ENCODE results near the gene PDZRN4. TPM values are rescaled to one million over a fixed set of nuclear protein-coding genes. Genes with fewer than 3 reads are reported as not detected.
"Not testable (repeated sequence)": the region's sequence is repeated elsewhere in the genome, so short reads cannot be mapped to it uniquely, and the experiment has no call there.

Gene PDZRN4
- total RNA-seq, 1 experiment from 2014 or later, result not detected

DNA sequence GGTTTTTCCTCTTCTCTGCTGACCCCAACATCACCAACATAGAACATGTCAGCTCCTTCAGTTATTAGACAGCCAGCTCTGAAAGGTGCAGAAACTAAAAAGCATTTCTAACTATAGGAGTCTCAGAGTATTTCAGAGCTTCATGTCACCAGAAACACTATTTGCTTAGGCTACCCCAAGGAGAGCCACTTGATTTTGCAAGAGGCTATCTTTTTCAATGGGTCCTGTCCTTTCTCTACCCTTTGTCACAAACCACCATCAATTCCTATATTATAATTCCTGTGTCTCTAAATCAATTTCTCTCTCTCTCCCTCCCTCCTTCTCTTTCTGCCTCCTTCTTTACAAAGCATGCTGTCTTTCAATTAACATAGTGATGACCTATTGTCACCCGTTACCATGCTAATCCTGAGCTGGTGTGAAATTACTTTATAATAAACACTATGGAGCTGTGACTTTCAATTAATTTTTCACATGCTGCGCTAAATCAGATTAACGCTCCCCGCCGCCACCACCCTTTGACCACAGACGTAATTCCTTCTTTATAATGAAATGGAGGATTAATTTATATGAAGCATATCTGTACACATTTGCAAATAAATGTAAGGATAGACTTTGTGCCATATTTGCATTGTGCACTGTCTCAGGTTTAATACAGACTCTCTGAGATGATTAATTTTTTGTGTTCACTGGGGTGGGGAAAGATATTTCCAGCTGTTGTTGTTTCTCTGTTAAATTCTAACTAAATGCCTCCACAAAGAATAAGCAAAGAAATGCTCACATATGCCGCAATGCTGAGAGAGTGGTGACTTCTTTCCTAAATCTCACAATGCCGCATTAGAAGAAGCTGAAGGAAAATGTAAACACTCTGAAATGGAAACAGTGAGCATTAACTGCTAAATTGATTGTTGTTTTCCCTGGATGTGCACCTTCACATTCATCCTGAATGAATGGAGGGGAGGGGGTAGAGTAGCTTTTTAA lies 418.6 kb downstream of the PDZRN4 start:
- intact Hi-C loops (cut with micrococcal nuclease; ENCODE audit: unreplicated experiment), result no loop called here

DNA sequence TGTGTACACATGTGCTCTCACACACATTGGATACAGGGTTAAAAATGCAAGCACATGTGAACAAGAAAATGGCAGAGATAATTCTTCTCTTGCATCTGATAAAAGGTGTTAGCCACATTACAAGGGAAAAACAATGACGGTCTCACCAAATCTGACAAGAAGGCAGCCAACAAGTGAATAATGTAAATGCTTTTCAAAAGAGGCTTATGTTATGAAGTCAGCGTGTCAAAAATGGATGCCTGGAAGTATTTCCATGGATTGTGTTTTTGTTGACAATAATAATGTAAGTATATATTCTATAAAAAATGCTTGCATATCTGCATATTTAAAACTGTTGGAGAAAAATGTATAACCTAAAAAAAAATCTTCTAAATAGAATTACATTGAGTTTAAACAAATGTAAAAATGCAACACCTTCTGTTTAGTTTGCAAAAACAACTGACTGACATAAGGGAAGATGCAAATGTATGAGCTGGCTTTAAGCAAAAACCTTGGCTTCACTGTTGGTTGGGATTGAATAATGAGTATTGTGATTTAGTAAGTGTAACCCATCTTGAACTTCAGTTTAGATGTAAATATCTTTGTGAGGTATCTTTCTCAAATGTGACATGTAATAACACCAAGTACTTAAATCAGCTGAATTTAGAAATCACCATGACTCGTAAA lies 424.9 kb downstream of the PDZRN4 start:
- Mint-ChIP-seq H3K36me3 (ENCODE audit: insufficient read depth, unreplicated experiment) (no peaks in the 10 kb centered on the region), H3K4me3 (ENCODE audit: low read depth, unreplicated experiment) (no peak overlapping the region), H3K27me3 (ENCODE audit: unreplicated experiment) (no peaks in the 10 kb centered on the region), H3K27ac (ENCODE audit: unreplicated experiment) (no peak overlapping the region), H3K4me1 (ENCODE audit: low read depth, unreplicated experiment) (no peaks in the 10 kb centered on the region), H3K9me3 (ENCODE audit: low read depth, unreplicated experiment) (peaks cover 5% of the 10 kb centered on the region)
- TF ChIP-seq, protein P1, sequence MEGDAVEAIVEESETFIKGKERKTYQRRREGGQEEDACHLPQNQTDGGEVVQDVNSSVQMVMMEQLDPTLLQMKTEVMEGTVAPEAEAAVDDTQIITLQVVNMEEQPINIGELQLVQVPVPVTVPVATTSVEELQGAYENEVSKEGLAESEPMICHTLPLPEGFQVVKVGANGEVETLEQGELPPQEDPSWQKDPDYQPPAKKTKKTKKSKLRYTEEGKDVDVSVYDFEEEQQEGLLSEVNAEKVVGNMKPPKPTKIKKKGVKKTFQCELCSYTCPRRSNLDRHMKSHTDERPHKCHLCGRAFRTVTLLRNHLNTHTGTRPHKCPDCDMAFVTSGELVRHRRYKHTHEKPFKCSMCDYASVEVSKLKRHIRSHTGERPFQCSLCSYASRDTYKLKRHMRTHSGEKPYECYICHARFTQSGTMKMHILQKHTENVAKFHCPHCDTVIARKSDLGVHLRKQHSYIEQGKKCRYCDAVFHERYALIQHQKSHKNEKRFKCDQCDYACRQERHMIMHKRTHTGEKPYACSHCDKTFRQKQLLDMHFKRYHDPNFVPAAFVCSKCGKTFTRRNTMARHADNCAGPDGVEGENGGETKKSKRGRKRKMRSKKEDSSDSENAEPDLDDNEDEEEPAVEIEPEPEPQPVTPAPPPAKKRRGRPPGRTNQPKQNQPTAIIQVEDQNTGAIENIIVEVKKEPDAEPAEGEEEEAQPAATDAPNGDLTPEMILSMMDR (IDR thresholded peaks at IDR 0.05; ENCODE audit: unreplicated experiment), result no peak
- intact Hi-C loops (cut with micrococcal nuclease; ENCODE audit: unreplicated experiment), result no loop called here
- no TSS peak for BruUV-seq (replicated peaks)
- CTCF ChIA-PET, result no interaction called here
- DNase-seq, result no peak

More for the DNA sequence above, 418.6 kb downstream of the PDZRN4 start:
- Mint-ChIP-seq H3K27ac (ENCODE audit: unreplicated experiment) (no peak overlapping the region), H3K27me3 (ENCODE audit: unreplicated experiment) (no peaks in the 10 kb centered on the region), H3K36me3 (ENCODE audit: insufficient read depth, unreplicated experiment) (no peaks in the 10 kb centered on the region), H3K9me3 (ENCODE audit: low read depth, unreplicated experiment) (peaks cover 2% of the 10 kb centered on the region), H3K4me1 (ENCODE audit: low read depth, unreplicated experiment) (no peaks in the 10 kb centered on the region), H3K4me3 (ENCODE audit: low read depth, unreplicated experiment) (no peak overlapping the region)
- no peak for DNase-seq
- TF ChIP-seq, protein P1 (IDR thresholded peaks at IDR 0.05; ENCODE audit: unreplicated experiment), result no peak
- BruUV-seq (replicated peaks), result no TSS peak
- CTCF ChIA-PET, result no interaction called here

DNA sequence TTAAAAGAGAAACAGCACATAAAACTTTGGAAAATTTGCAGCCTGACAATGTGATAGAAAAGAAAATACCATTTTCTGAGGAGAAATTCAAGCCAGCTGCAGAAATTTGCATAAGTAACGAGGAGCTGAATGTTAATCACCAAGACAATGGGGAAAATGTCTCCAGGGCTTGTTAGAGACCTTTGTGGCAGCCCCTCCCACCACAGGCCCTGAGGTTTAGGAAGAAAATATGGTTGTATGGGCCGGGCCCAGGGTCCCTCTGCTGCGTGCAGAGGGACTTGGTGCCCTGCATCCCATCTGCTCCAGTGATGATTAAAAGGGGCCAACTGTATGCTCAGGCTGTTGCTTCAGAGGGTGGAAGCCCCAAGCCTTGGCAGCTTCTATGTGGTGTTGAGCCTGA lies 427.1 kb downstream of the PDZRN4 start:
- H3K36me3 Mint-ChIP-seq (ENCODE audit: insufficient read depth, unreplicated experiment); DNase-seq; H3K27ac Mint-ChIP-seq (ENCODE audit: unreplicated experiment); H3K27me3 Mint-ChIP-seq (ENCODE audit: unreplicated experiment); H3K4me1 Mint-ChIP-seq (ENCODE audit: low read depth, unreplicated experiment); H3K9me3 Mint-ChIP-seq (ENCODE audit: low read depth, unreplicated experiment); intact Hi-C loops (cut with micrococcal nuclease; ENCODE audit: unreplicated experiment); H3K4me3 Mint-ChIP-seq (ENCODE audit: low read depth, unreplicated experiment); CTCF ChIA-PET; BruUV-seq (replicated peaks): not testable (repeated sequence)

DNA sequence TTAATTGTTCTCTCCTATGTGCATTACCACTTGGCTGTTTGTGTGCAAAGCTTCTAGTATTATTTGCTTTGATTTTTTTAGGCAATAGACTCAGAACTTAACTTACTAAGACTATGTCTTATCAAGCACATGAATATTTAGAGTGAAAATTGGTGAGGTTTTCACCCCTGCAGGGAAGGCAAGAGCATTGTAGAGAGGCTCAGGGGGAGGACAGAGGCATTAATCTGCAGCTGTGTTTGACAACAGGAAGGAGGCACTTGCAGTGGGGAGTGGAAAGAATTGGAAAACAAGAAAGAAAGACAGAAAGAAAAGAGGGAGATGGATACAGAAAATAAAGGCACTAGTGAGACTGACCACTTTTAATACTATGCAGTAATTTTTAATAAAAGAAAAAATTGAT lies 431.6 kb downstream of the PDZRN4 start:
- intact Hi-C loops (cut with micrococcal nuclease; ENCODE audit: unreplicated experiment), result no loop called here
- Mint-ChIP-seq H3K27ac (ENCODE audit: unreplicated experiment) (no peak overlapping the region), H3K36me3 (ENCODE audit: insufficient read depth, unreplicated experiment) (no peaks in the 10 kb centered on the region), H3K9me3 (ENCODE audit: low read depth, unreplicated experiment) (peaks cover 3% of the 10 kb centered on the region), H3K27me3 (ENCODE audit: unreplicated experiment) (no peaks in the 10 kb centered on the region), H3K4me1 (ENCODE audit: low read depth, unreplicated experiment) (peaks cover 8% of the 10 kb centered on the region), H3K4me3 (ENCODE audit: low read depth, unreplicated experiment) (no peak overlapping the region)
- TF ChIP-seq, protein P1 (IDR thresholded peaks at IDR 0.05; ENCODE audit: unreplicated experiment), result no peak
- CTCF ChIA-PET, result no interaction called here
- no peak for DNase-seq
- no TSS peak for BruUV-seq (replicated peaks)
